HTR-8/SVneo (cell line): ENCODE data around the gene DNAAF1.

Experiments
- DNase-seq: peaks from one replicate; pipeline ENCODE4 v3.0.0; 2011; ENCODE audit warnings: low spot score, mixed read lengths; ENCODE audit not compliant: insufficient read length
- FAIRE-seq: peaks from 2 replicates; lab custom pipeline; 2011; peaks lifted over from hg19 to GRCh38; lab: Jason Lieb, UNC

DNAAF1 gene

GRCh38 chr16:84181144-84181915, 36.2 kb downstream of the DNAAF1 start:
- DNase-seq (no peak), FAIRE-seq (no peak)

GRCh38 chr16:84182104-84182503, 37.0 kb downstream of the DNAAF1 start:
- FAIRE-seq = no peak
- DNase-seq = no peak

DNA sequence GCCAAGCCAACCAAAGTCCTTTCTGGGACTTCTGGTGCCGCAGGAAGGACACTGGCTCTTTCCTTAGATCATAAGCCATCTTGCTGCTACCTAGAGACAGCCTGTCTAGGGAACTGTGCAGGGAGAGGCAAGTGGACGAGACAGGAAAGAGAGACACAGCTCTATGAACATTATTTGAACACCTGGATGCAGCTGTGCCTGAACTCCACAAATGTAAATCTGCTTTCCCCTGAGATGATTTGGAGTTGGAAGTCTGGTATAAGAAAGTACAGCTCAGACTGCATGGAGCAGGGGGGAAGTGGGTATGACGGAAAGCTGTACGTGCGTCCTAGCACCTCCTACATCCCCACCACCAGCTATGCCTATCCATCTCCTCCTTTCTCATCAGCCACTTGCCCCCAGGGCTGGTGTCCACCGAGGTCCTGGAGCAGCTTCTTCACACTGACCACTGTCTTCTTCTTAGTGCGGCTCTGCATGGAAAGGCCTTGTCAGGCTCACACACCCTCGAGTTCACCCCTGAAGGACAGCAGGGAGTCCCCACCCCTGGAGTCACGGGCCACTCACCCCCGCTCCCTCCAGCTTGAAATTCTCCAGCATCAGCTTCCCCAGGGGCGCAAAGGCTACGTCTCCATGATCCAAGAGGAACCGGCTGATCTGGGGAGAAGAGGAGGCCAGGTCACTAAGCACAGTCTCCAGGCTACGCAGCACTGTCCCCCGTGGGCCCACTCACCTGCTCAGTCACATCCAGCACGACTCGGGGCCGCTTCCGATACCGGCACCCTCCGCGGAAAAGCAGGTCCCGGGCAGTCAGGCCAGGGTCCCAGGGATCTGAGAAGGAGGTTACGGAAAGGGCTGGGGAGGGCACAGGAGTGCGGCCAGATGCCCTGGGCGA, 37.8 kb downstream of the DNAAF1 start:
- no peak for FAIRE-seq
- no peak for DNase-seq

GRCh38 chr16:84183572-84183875, 38.4 kb downstream of the DNAAF1 start:
- no peak for FAIRE-seq
- DNase-seq = no peak

- DNase-seq (no peak), FAIRE-seq (no peak)
Measured at GRCh38 chr16:84183911-84184591, 38.9 kb downstream of the DNAAF1 start.

DNA sequence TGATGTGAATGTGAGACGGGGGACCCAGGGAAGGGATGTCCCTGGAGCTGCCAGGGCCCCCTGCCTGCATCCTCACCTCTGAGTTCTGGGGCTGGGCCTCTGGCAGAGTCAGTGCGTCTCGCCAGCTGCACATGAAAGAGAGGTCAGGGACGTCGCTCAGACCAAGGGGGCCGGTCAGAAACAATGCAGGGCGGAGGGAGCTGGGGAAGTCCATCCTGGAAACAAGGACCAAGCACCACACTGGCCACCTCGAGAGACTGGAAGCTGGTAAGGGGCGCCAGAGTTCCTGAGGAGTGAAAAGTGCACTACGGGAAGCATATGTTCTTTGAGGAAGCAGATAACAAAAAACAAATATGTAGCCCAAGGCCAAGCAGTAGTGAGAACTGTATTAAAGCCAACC, 39.7 kb downstream of the DNAAF1 start:
- no peak for FAIRE-seq

DNA sequence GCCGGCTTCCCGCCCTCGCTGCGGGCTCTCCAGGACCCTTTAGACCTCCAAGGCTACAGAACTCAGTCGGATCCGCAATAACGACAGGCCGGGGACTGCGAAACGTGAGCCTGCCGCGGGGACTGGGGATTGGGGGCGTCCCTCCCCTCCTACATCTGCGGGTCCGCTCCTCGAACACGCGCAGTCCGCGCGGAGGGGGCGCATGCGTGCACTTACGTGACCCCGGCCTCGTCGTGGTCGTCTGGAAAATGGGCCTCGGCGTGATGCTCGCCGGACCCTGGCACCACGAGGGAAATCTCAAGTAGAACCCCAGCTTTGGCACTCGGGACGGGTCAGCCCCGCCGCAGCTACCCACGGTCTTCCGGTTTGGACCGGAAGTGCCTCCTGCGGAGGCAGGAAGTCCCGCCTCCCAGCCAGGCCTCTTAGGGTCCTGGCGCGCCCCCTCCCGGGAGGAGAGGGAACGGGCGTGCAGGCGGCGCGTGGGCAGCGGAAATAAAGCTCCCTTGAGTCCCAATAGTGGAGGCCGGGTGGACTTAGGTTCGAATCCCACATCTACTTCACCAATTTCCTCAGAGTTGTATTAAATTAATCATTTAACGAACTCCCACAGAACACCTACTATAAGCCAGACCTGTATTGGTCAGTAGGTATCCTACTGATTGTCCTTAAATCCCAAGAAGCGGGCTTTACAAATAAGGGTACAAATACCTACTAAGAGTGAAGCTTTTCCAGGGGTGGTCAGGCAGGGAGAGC, 41.8 kb downstream of the DNAAF1 start, which contains the start of gene TAF1C:
Gene TAF1C (minus strand): TSS at position 373 of the 753 bp plus-strand sequence. CDS start 2,069 bp downstream, outside the sequence.
- FAIRE-seq = peak; percentile 94

More for the DNA sequence above, 39.7 kb downstream of the DNAAF1 start:
- DNase-seq = no peak

DNA sequence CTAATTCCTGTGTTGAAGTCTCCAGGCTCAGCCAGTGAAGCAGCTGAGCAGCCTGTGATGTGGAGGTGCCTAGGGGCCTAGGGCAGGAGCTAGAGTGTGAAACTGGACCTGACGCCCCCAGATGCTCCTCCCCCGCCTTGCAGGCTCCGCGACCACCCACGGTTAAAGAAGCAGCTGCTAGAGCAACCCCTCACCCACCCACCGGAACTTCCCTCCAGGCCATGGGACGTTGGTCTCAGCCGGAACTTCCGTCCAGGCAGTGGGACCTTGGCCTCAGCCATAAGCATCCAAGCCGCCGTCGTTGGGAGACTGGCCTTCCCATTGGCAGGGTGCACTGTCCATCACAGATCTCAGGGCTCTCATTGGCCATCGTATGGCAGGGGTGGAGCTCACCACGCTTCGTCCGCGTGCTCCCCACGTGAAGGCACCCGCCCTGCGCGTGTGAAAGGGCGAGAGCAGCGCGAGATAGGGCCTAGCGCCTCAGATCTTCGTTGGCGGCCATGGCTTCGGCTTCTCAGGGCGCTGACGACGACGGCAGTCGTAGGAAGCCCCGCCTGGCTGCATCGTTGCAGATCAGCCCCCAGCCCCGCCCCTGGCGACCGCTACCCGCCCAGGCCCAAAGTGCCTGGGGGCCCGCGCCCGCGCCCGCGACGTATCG, 45.8 kb downstream of the DNAAF1 start, which contains the start of gene ADAD2:
Gene ADAD2 (plus strand): TSS at position 427 of the 658 bp plus-strand sequence. CDS start 74 bp downstream, at position 501.
- FAIRE-seq (no peak), DNase-seq (no peak)

More for the DNA sequence above, 41.8 kb downstream of the DNAAF1 start, which contains the start of gene TAF1C:
- DNase-seq = peak; percentile 94

DNA sequence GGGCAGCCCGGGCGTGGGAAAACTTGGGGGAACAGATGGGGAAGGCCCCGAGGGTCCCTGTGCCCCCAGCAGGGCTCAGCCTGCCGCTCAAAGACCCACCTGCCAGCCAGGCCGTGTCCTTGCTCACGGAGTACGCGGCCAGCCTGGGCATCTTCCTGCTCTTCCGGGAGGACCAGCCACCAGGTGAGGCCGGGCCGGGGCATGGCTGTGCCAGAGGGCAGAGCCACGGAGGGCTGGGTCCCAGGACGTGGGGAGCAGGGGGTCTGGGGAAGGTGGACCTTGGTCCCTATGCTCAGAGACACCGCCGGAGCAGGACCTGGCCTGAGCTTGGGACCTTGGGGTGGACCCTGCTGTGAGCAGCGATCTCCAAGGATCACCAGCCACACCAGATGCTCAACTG, 46.4 kb downstream of the DNAAF1 start:
- DNase-seq (no peak), FAIRE-seq (no peak)

DNA sequence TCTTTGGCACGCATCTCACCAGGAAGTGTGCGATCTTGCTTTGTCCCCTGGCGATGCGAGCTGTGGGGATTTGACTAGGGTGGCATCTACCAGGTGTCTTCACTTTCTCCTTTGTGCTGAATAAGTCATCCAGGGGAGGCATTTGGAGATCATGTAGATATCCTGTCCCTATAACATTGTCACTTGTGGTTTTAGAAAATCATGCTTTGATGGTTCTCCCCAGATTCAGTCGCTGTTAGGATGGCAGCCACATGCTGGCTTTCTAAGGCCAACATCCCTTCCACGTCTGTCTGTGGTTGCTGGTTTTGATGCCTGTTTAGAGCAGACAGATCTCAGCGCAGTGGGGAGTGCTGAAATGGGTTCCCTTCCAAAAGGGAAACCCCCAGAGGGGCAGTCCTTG, 48.4 kb downstream of the DNAAF1 start:
- FAIRE-seq = no peak
- DNase-seq = no peak

- DNase-seq (no peak), FAIRE-seq (no peak)
Measured at GRCh38 chr16:84194018-84194417, 48.9 kb downstream of the DNAAF1 start.

DNA sequence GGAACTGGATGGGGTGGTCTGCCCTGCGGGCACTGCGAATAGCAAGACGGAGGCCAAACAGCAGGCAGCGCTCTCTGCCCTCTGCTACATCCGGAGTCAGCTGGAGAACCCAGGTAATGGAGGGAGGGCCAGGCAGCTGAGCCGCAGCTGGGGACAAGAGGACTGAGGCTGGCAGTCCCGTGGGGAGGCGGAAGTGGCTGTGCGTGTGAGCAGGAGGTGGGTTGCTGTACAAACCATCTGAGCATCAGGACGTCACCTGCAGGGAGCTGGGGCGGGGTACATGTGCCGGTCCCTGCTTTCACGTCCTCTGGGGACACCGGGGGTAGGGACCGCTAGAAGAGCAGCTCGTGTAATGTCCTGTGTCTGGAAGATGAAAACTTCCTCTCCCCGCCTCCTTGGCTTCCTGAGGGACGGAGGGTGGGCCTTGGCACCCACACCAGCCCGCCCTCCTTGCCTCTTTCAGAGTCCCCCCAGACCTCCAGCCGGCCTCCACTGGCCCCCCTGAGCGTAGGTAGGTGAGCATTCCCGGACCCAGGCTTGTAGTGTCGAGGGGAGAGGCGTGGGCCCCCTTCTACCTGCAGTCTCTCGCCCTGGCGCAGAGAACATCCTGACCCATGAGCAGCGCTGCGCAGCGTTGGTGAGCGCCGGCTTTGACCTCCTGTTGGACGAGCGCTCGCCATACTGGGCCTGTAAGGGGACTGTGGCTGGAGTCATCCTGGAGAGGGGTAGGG, 49.5 kb downstream of the DNAAF1 start:
- DNase-seq = no peak
- no peak for FAIRE-seq

- DNase-seq (no peak), FAIRE-seq (no peak)
Measured at GRCh38 chr16:84195201-84196093, 50.3 kb downstream of the DNAAF1 start.

- DNase-seq = no peak
- FAIRE-seq = no peak
Measured at GRCh38 chr16:84196101-84196500, 51.0 kb downstream of the DNAAF1 start.

DNA sequence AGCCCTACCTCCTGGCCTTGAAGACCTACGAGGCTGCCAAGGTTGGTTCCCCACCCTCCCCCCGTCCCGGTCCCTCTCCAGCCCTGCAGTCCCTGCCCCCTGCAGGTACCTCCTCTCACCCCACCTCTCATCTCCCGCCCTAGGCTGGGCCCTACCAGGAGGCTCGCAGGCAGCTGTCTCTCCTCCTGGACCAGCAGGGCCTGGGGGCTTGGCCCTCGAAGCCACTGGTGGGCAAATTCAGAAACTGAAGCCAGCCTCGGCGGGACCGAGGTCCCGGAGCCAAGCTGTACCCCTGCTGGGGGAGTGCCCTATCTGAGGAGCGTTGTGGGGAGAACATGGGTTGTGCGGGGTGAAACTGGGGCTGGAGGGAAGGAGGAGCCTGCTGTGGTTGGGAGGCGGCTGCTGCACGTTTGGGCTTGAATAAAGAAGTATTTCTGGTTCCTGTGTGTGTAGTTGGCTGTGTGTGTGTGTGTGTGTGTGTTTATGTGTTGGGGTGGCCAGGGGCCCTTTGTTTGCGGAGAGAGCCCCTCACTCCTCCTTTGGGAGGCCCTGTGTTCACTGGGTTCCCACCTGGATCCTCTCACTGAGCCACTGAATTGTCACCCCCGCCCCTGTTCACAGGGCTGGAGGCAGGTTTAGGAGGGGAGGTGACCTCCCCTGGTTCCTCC, 51.8 kb downstream of the DNAAF1 start:
- FAIRE-seq (no peak), DNase-seq (no peak)

DNA sequence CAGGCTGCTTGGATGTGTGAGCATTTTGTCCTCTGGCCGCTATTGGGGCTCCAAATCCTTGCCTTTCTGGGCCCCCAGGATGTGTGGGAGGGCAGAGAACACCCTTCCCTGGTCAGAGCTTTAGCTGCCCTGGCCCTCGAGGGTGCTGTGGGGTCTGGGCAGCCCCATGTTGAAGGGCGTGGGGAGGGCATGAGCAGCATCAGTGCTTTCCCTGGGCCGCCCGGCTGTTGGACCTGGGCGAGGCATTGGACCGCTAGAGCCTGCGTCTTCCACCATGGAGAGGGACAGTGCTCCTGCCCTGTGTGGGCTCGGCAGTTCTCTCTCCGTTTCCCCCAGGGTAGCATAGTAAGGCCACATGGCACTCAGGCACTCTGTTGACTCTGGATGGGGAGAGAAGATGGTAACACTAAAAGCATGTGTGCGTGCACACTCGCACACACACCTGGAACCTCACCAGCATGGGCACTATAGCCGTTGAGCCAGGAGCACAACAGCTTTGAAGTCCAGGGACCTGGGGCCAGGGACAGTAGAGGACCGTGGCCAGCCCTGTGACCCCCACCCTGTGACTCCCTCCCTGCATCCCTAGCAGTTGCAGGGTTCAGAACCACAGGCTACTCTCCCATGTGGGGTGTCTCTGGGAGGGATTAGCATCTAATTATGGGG, 52.5 kb downstream of the DNAAF1 start:
- DNase-seq (no peak), FAIRE-seq (peak; percentile 77)

- FAIRE-seq (no peak), DNase-seq (no peak)
Measured at GRCh38 chr16:84198401-84198800, 53.3 kb downstream of the DNAAF1 start.
